Kidney (tissue), 14 donors: Measurements from ENCODE around the gene XPR1. TPM values are rescaled to one million over a fixed set of nuclear protein-coding genes. Genes with fewer than 3 reads are reported as not detected.

Source experiments
- DNase-seq, 5 donors: peaks; one replicate each; pipeline ENCODE4 v3.0.0-alpha.2; 2013 to 2020
- FAIRE-seq: peaks from 2 replicates; lab custom pipeline; 2012; peaks lifted over from hg19 to GRCh38; lab: Jason Lieb, UNC
- H3K27ac ChIP-seq, 2 donors: one replicate each; pipeline ENCODE4 v1.7.0; 2013; ENCODE audit warnings: low read depth in 2 of 2, low read length in 2 of 2, inconsistent platforms in 1 of 2
- H3K27me3 ChIP-seq: one replicate; pipeline ENCODE4 v1.7.1; 2013; ENCODE audit warnings: low read length, inconsistent platforms; ENCODE audit not compliant: control insufficient read depth, insufficient read depth
- H3K36me3 ChIP-seq, 3 donors: one replicate each; pipeline versions ENCODE4 v1.7.0 to v1.7.1; 2013; ENCODE audit warnings: low read length in 3 of 3, control low read depth in 1 of 3, inconsistent platforms in 1 of 3; ENCODE audit not compliant: insufficient read depth in 3 of 3, control insufficient read depth in 2 of 3
- H3K4me1 ChIP-seq, 3 donors: one replicate each; pipeline versions ENCODE4 v1.7.0 to v1.7.1; 2013; ENCODE audit warnings: low read length in 3 of 3, inconsistent platforms in 1 of 3, low read depth in 1 of 3; ENCODE audit not compliant: control insufficient read depth in 2 of 3, insufficient read depth in 2 of 3
- H3K4me3 ChIP-seq, 3 donors: one replicate each; pipeline versions ENCODE4 v1.7.0 to v1.8.1; 2013; ENCODE audit warnings: low read length in 3 of 3, control low read depth in 1 of 3, inconsistent platforms in 1 of 3
- H3K9ac ChIP-seq, 3 donors: one replicate each; pipeline versions ENCODE4 v1.7.0 to v1.7.1; 2013; ENCODE audit warnings: low read length in 3 of 3, control low read depth in 1 of 3, inconsistent platforms in 1 of 3
- H3K9me3 ChIP-seq, 3 donors: one replicate each; pipeline versions ENCODE4 v1.7.0 to v1.7.1; 2013; ENCODE audit warnings: low read length in 3 of 3, control low read depth in 1 of 3, inconsistent platforms in 1 of 3; ENCODE audit not compliant: control insufficient read depth in 2 of 3, insufficient read depth in 1 of 3
- intact Hi-C: fragments of 100-400 bp; cut with DNase I; formaldehyde crosslinking; loops from one replicate; pipeline ENCODE4 v1.11.1; 2022
- polyA plus RNA-seq: library from polyadenylated mRNA; stranded (reverse); fragments of 350-450 nt; fragmentation: Illumina TruSeq; extraction: RNeasy Lipid Tissue Mini Kit (QIAGEN cat#74804); gene quantifications from one replicate; pipeline ENCODE4 v1.2.3, GENCODE V29; 2014; ENCODE audit warnings: low read depth, low replicate concordance; ENCODE audit not compliant: insufficient read depth
- total RNA-seq: library from RNA; stranded (reverse); fragmentation: NEBNext Ultra II Directional; extraction: Animal tissue kit (Norgen Biotek cat#: 25700); gene quantifications from one replicate; pipeline ENCODE4 v1.2.1, GENCODE V29; 2021
- TF ChIP-seq, protein P1 (sequence below): IDR thresholded peaks from 3 replicates; pipeline ENCODE4 v1.5.1; 2012; ENCODE audit warnings: mild to moderate bottlenecking, moderate library complexity, borderline replicate concordance; ENCODE audit not compliant: insufficient read depth; ENCODE audit errors: extremely low read depth
- donor health status: control.
- donor health status: control.
- donor health status: control.
- donor health status: control.
- donor health status: control.
- donor health status: DM: yes; HTN: yes; CAD: no.
- donor health status: Normal renal cell carcinoma (clear cell type).

The XPR1 gene
- total and polyA plus RNA-seq, 2 donors from 2014 or later, result 10.9 to 33.5 TPM

DNA sequence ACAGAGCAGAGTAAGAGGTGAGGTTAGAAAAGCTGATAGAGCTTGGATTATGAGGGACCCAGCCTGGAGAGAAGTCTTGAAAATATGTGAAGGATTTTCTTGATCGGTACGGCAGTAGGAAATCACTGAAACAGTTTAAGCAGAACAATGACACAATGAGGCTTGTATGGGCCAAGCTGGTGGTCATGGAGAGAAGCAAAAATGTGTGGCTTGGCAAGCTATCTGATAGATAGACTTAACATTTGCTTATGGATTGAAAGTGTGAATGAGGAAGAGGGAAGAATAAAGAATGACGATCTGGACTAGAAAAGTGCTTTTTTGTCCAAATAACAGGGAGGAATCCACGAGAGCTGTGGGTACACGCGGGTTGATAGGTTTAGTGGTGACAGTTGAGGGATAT is 15.4 kb upstream of the XPR1 start:
- Histone ChIP-seq H3K36me3 (no peaks in the 10 kb centered on the region), H3K4me3 (no peak overlapping the region), H3K4me1 (no peaks in the 10 kb centered on the region), H3K9me3 (no peaks in the 10 kb centered on the region), H3K27ac (no peak overlapping the region), H3K9ac (no peak overlapping the region), H3K27me3 (no peaks in the 10 kb centered on the region)
- no peak for FAIRE-seq
- intact Hi-C loops, result no loop called here
- TF ChIP-seq, protein P1, sequence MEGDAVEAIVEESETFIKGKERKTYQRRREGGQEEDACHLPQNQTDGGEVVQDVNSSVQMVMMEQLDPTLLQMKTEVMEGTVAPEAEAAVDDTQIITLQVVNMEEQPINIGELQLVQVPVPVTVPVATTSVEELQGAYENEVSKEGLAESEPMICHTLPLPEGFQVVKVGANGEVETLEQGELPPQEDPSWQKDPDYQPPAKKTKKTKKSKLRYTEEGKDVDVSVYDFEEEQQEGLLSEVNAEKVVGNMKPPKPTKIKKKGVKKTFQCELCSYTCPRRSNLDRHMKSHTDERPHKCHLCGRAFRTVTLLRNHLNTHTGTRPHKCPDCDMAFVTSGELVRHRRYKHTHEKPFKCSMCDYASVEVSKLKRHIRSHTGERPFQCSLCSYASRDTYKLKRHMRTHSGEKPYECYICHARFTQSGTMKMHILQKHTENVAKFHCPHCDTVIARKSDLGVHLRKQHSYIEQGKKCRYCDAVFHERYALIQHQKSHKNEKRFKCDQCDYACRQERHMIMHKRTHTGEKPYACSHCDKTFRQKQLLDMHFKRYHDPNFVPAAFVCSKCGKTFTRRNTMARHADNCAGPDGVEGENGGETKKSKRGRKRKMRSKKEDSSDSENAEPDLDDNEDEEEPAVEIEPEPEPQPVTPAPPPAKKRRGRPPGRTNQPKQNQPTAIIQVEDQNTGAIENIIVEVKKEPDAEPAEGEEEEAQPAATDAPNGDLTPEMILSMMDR, result no peak
- no peak for DNase-seq

DNA sequence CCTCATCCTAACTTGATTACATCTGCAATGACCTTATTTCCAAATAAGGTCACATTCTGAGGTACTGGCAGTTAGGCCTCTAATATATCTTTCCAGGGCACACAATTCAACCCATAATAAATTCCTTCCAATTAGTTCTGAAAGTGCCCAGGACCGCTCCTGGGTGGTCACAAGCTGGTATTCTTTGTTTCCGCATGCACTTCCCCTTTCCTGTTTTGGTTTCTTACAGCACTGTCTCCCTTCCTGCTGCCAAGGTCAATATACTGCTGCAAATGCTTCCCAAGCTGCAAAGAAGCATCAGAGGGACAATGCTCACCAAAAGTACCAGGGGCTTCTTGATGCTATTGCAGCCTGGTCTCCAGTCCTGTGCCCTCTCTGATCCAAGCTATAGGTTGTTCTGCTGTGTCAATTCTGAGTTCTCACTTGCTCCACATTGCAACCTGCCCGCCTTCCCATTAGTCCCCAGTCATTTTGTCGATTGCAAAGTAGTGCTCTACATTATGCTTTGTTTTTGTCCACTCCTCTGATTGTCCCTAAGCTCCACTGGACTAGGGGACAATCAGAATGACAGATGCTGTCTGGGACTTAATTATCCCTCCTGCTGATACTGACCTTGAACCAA is 13.9 kb upstream of the XPR1 start:
- Histone ChIP-seq H3K9me3 (no peaks in the 10 kb centered on the region), H3K36me3 (no peaks in the 10 kb centered on the region), H3K9ac (no peak overlapping the region), H3K4me1 (no peaks in the 10 kb centered on the region), H3K27ac (no peak overlapping the region), H3K27me3 (no peaks in the 10 kb centered on the region), H3K4me3 (no peak overlapping the region)
- TF ChIP-seq, protein P1, result no peak
- no peak for DNase-seq
- no peak for FAIRE-seq
- intact Hi-C loops, result no loop called here

DNA sequence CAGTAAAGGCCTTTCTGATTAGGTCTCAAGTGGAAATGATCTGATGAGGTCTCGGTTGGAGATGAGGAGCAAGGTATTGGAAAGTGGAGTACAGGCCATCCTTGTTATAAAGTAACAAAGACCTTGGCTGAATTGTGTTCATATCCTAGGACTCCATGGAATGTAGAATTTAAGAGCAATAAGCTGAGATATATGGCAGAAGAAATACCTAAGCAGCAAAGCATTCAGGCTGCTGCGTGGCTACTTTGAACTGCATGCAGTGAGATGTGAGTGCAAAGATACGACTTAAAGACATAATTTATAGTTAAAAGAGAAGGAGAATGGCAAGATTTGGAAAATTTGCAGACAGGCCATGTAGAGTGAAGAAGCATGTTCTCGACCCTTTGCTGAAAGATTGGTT is 11.2 kb upstream of the XPR1 start:
- no peak overlapping the region for H3K4me3 ChIP-seq
- no peaks in the 10 kb centered on the region for H3K27me3 ChIP-seq
- FAIRE-seq (no peak), DNase-seq (no peak)
- intact Hi-C loops, result no loop called here
- no peaks in the 10 kb centered on the region for H3K36me3 ChIP-seq
- H3K27ac ChIP-seq, result no peak overlapping the region
- no peaks in the 10 kb centered on the region for H3K4me1 ChIP-seq
- no peak overlapping the region for H3K9ac ChIP-seq
- TF ChIP-seq, protein P1, result no peak
- H3K9me3 ChIP-seq, result no peaks in the 10 kb centered on the region
